ENCODE results near the gene RAB37.

The RAB37 gene

GRCh38 chr17:74764751-74765286 lies 27.8 kb downstream of the RAB37 start:
- H3K4me3 ChIP-seq (ENCODE audit: low read depth, low read length): no peak overlapping the region
- no peak for TF ChIP-seq CTCF (IDR thresholded peaks at IDR 0.05; ENCODE audit: control insufficient read depth, extremely low read depth, insufficient read depth)
- DNase-seq (ENCODE audit: low read depth): no peak

GRCh38 chr17:74766413-74766812 lies 29.4 kb downstream of the RAB37 start:
- no peak overlapping the region for H3K4me3 ChIP-seq (ENCODE audit: low read depth, low read length)
- no peak for DNase-seq (ENCODE audit: low read depth)
- TF ChIP-seq CTCF (IDR thresholded peaks at IDR 0.05; ENCODE audit: control insufficient read depth, extremely low read depth, insufficient read depth): no peak

GRCh38 chr17:74767111-74767516 lies 30.1 kb downstream of the RAB37 start:
- TF ChIP-seq CTCF (IDR thresholded peaks at IDR 0.05; ENCODE audit: control insufficient read depth, extremely low read depth, insufficient read depth): no peak

GRCh38 chr17:74768069-74768762 lies 31.2 kb downstream of the RAB37 start:
- no peak overlapping the region for H3K4me3 ChIP-seq (ENCODE audit: low read depth, low read length)
- DNase-seq (ENCODE audit: low read depth): no peak
- TF ChIP-seq CTCF (IDR thresholded peaks at IDR 0.05; ENCODE audit: control insufficient read depth, extremely low read depth, insufficient read depth): no peak

More at GRCh38 chr17:74767111-74767516, 30.1 kb downstream of the RAB37 start:
- no peak for DNase-seq (ENCODE audit: low read depth)
- no peak overlapping the region for H3K4me3 ChIP-seq (ENCODE audit: low read depth, low read length)

- no peak for DNase-seq (ENCODE audit: low read depth)
- no peak for TF ChIP-seq CTCF (IDR thresholded peaks at IDR 0.05; ENCODE audit: control insufficient read depth, extremely low read depth, insufficient read depth)
- no peak overlapping the region for H3K4me3 ChIP-seq (ENCODE audit: low read depth, low read length)
Measured at GRCh38 chr17:74768763-74769114, 31.7 kb downstream of the RAB37 start.

- DNase-seq (ENCODE audit: low read depth): no peak
- no peak for TF ChIP-seq CTCF (IDR thresholded peaks at IDR 0.05; ENCODE audit: control insufficient read depth, extremely low read depth, insufficient read depth)
- no peak overlapping the region for H3K4me3 ChIP-seq (ENCODE audit: low read depth, low read length)
Measured at GRCh38 chr17:74769266-74769855, 32.3 kb downstream of the RAB37 start.

Measured in LNCaP clone FGC (cell line).